Ovary (tissue), 9 donors: Measurements from ENCODE around the gene SYTL3. TPM values are rescaled to one million over a fixed set of nuclear protein-coding genes. Genes with fewer than 3 reads are reported as not detected.

Source experiments
- DNase-seq, 5 donors: peaks; one replicate each; pipeline ENCODE4 v3.0.0-alpha.2; 2019 to 2020
- H3K27ac ChIP-seq, 2 donors: fragments of 200-600 bp; one replicate each; pipeline versions ENCODE4 v1.5.1 to v1.8.0; 2019 to 2022
- H3K27me3 ChIP-seq: fragments of 200-600 bp; one replicate; pipeline ENCODE4 v1.8.0; 2022
- H3K36me3 ChIP-seq: fragments of 200-600 bp; sonication (generic); one replicate; pipeline ENCODE4 v1.5.1; 2019
- H3K4me1 ChIP-seq: one replicate; pipeline ENCODE4 v1.8.1; 2013; ENCODE audit warnings: mild to moderate bottlenecking, moderate library complexity; ENCODE audit not compliant: insufficient read depth
- H3K4me3 ChIP-seq: fragments of 200-600 bp; sonication (generic); one replicate; pipeline ENCODE4 v1.5.1; 2017
- H3K9me3 ChIP-seq, 2 donors: fragments of 200-600 bp in 1 of 2; sonication (generic) in 1 of 2; one replicate each; pipeline versions ENCODE4 v1.5.1 to v1.8.1; 2013 to 2019; ENCODE audit warnings: mild to moderate bottlenecking in 1 of 2, moderate library complexity in 1 of 2
- CTCF ChIP-seq, 3 donors: fragments of 450-650 bp in 2 of 3; fragments of 200-600 bp in 1 of 3; IDR thresholded peaks; one replicate each; pipeline versions ENCODE4 v1.5.1 to v1.8.0; 2016 to 2022; ENCODE audit warnings: antibody characterized with exemption in 3 of 3, mild to moderate bottlenecking in 1 of 3
- EP300 ChIP-seq: sonication (generic); formaldehyde crosslinking; IDR thresholded peaks from one replicate; pipeline ENCODE4 v1.6.1; 2017; ENCODE audit warnings: antibody characterized with exemption
- POLR2A ChIP-seq: fragments of 450-650 bp; IDR thresholded peaks from one replicate; pipeline ENCODE4 v1.6.1; 2017; ENCODE audit warnings: antibody characterized with exemption, mild to moderate bottlenecking, moderate library complexity
- whole genome bisulfite sequencing, 3 donors: extraction: QIAGEN DNeasy Blood & Tissue Kit in 1 of 3; methylation state at CpG; one replicate each; pipeline versions ENCODE4 v1.1.5 to v1.1.7; 2013 to 2017; 5-methylcytosine and 5-hydroxymethylcytosine counted together
- intact Hi-C, 4 donors: fragments of 100-400 bp; cut with DNase I; formaldehyde crosslinking; loops; one replicate each; pipeline versions ENCODE4 v1.11.0 to v1.15.1; 2022 to 2023
- polyA plus RNA-seq, 2 donors: library from polyadenylated mRNA; stranded (reverse); fragments of 200-250 nt in 1 of 2; fragments of 350-450 nt in 1 of 2; fragmentation: Illumina TruSeq in 1 of 2; extraction: RNeasy Lipid Tissue Mini Kit (QIAGEN cat#74804) in 1 of 2; gene quantifications; one replicate each; pipeline ENCODE4 v1.2.3, GENCODE V29; 2013 to 2014
- total RNA-seq, 7 donors: library from RNA; depleted of rRNA in 2 of 7; stranded (reverse); fragments of >200 nt in 2 of 7; fragmentation: NEBNext Ultra II Directional in 3 of 7; extraction: Animal tissue kit (Norgen Biotek cat#: 25700) in 3 of 7; gene quantifications; one replicate each; pipeline versions ENCODE4 v1.1.0 to v1.2.4, GENCODE V29; 2016 to 2023
- donor health status: DM: no; HTN: no; CAD: no; lungs with moderate emphysema.
- donor health status: DM: no; HTN: no; CAD: no.
- donor health status: Bipolar disorder and iron deficiency.
- donor health status: DM: yes; HTN: yes; CAD: no.
- donor health status: DM: no; HTN: no; CAD: no.
- donor health status: DM: yes; HTN: yes; CAD: no.

SYTL3 gene
- total and polyA plus RNA-seq, 9 donors = 1.7 to 7.8 (median 2.5) TPM

- H3K4me3 ChIP-seq = no peak overlapping the region
- H3K4me1 ChIP-seq = peaks cover 3% of the 10 kb centered on the region
- WGBS, 3 donors = 91 to 94% (median 92%) methylated on average over 14 of the region's 14 CpGs
- no peak for DNase-seq
- H3K9me3 ChIP-seq = no peaks in the 10 kb centered on the region
- no peaks in the 10 kb centered on the region for H3K27me3 ChIP-seq
- H3K36me3 ChIP-seq = no peaks in the 10 kb centered on the region
- TF ChIP-seq CTCF (IDR thresholded peaks at IDR 0.05) (no peak), POLR2A (no peak), EP300 (no peak)
- no peak overlapping the region for H3K27ac ChIP-seq
- intact Hi-C loops = loop anchor here in 3 of 4 donors (10.0 kb wide), 2 partner anchors 272 to 432 kb away; no protein-coding TSS in a partner anchor
These were observed 53.4 kb downstream of the SYTL3 start for GRCh38 chr6:158703111-158703836.

- Histone ChIP-seq H3K4me1 (peaks cover 6% of the 10 kb centered on the region), H3K9me3 (no peaks in the 10 kb centered on the region), H3K27ac (no peak overlapping the region), H3K27me3 (no peaks in the 10 kb centered on the region), H3K4me3 (peak overlapping the region; percentile 45), H3K36me3 (no peaks in the 10 kb centered on the region)
- intact Hi-C loops = loop anchor here in 3 of 4 donors (2.0 to 10.0 kb wide), 3 partner anchors 269 to 431 kb away; no protein-coding TSS in a partner anchor
- WGBS, 3 donors = 8 to 10% (median 9%) methylated on average over 40 to 42 of the region's 42 CpGs
- TF ChIP-seq CTCF (IDR thresholded peaks at IDR 0.05) = peak; percentile 92 to 96 (median 92)
- no peak for TF ChIP-seq POLR2A
- peak; percentile 77 to 91 (median 83) for DNase-seq
These were observed 54.3 kb downstream of the SYTL3 start for GRCh38 chr6:158703837-158704822.

GRCh38 chr6:158705386-158706126 is 55.7 kb downstream of the SYTL3 start:
- H3K36me3 ChIP-seq = no peaks in the 10 kb centered on the region
- WGBS, 3 donors = 93 to 96% (median 93%) methylated on average over 13 of the region's 13 CpGs
- intact Hi-C loops = loop anchor here (2.0 to 10.0 kb wide), 5 partner anchors 112 to 429 kb away; partner anchors contain the start of gene EZR (in 1 of the 4)
- peak overlapping the region in 1 of 2 donors; percentile 22 for H3K27ac ChIP-seq
- no peak for DNase-seq
- TF ChIP-seq EP300 (no peak), POLR2A (no peak), CTCF (IDR thresholded peaks at IDR 0.05) (no peak)
- H3K27me3 ChIP-seq = no peaks in the 10 kb centered on the region
- H3K9me3 ChIP-seq = no peaks in the 10 kb centered on the region
- no peak overlapping the region for H3K4me3 ChIP-seq
- peaks cover 6% of the 10 kb centered on the region for H3K4me1 ChIP-seq
